HG02938 (cell line): ENCODE results near the gene UNC79.

Source experiments
- ATAC-seq: cut with Tn5 transposase; IDR thresholded peaks from one replicate; pipeline ENCODE4 v1.9.1; 2021; ENCODE audit warnings: mild to moderate bottlenecking, moderate library complexity; ENCODE audit not compliant: unreplicated experiment

Gene UNC79

DNA sequence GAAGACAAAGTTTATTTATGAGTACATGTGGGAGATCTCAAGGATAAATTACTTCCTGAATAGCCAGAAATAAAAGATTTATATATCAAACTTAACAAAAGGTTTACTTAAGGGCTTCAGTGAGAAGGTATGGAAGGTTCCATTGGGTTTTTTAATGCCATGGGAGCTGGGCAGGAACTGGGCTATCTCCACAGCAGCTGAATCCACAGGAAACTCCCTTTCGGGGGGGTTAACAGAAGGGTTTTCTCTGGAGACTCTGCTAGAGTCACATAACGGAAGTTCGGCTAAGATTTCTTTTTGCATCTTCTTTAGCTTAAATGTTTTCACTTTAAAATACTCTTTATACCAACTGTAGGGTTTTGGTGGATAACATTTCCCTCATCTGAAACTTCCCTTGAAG lies 113.5 kb downstream of the UNC79 start:
- ATAC-seq: no peak

DNA sequence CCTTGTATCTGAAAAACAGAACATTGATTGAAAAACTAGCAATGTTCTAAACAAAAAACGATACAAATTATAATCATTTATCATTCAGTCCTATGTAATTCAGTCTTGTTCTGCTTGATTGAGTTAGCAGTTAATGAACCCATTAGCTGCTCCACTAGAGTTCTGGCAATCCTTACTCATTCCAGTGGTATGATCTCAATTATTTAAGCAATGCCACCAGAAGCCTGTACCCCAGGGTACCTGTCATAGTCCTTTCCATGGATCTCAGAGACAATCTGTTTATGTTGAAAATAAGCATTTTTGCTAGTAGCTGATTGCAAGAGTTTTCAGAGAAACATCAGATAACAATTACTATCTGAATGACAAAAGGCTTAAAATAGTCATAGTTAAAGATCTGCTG lies 115.9 kb downstream of the UNC79 start:
- ATAC-seq: no peak

DNA sequence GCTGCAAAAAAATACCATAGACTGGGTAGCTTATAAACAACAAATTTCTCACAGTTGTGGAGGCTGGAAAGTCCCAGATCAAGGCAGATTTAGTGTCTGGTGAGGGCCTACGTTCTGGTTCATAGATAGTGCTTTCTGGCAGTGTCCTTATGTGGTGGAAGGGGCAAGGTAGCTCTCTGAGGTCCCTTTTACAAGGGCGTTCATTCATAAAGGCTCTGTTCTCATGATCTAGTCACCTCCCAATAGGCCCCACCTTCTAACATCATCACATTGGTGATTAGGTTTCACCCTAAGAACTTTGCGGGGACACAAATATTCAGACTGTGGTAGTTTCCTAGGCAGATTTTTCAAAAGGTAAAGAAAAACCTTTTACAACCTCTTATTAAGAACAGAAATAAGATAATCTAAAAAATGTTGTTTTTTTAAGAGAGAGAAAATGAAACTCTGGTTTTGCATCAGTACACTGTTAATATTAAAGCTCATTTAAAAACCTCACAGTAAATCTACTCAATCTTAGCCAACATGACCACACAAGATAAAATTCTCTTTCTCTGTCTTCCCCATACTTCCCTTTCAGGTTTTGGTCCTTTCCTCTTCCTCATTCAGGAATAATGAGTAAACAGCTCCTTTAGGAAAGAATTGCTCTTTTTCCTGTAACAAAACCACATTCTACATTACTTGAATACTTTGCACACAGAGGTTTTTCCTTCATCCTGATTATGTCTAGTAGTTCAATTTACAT lies 117.5 kb downstream of the UNC79 start:
- ATAC-seq: peak; percentile 86

DNA sequence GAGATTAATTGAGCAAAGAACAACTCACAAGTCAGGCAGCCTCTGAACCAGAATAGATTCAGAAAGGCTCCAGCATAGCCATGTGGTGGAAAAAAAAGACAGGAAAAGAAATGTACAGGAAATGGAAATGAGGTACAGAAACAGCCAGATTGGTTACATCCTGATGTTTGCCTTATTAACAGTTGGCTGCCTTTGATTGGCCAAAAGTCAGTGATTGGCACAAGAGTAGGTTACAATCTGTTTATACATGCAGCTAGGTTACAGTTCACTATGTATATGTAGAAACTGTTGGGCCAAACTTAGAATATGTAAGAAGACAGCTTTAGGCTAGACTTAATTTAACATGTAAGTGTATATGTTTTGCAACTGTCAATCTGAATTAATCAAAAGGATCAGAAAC lies 118.9 kb downstream of the UNC79 start:
- ATAC-seq: no peak

DNA sequence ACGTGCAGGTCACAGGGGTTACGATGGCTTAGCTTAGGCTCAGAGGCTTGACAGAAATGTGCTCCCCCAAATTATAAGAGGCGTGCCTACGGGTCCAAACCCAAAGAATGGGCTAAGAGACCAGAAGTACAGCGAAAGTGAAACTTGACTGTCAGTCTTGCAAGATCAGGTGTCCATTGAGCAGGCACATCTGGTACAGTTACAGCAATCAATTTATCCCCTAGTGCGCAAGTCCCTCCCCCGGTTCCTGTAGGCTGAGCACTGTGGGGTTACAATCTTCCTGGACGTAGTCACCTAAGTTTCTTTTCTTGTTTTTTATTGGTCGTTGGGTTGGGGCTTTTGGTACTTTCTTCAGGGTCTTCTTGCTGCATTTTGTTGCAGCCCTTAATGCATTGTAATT lies 134.2 kb downstream of the UNC79 start:
- ATAC-seq: no peak

DNA sequence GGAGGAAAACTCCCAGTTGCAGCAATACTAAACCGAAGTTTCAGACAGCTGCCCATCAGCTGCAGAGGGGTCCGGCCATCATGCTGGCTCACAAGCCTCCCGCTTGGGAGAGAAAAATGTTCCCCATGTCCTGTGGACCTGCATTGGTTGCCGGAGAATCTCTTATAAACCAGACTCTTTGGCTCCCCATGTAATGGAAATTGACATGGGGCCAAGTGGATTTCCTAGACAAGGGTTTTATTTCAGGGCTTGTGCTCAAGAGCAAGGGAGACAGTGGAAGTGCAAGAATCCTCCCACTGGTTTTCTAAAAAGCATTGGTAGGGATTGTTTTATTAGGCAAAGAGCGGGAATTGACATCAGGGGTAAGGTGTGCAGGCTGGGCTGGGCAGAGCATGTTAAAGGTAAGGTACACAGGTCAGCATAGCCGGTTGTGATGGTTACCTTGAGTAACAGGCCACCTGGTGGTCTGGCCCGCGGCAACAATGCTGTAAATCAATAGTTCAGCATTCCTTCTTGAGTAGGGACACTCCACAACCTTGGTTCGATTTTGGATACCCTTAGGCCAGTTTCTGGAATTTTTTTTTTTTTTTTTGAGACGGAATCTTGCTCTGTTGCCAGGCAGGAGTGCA lies 135.4 kb downstream of the UNC79 start:
- no peak for ATAC-seq

DNA sequence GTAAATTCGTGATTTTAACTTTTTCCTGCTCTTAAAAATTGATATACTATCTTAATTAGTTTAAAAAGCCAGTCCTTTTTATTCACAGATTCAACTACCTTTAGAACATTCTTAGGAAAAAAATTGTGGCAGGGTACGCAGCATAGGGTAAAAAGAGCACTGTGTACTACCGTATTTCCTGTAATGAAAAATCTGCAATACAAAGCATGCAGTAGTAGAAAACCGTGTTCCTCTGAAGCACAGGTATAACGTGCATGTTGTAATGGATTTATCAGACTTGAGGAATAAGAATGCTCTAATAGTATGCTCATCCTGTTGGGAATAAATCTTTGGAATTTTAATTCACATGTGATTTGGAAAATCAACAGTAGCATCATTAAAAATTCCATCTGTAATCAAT lies 140.5 kb downstream of the UNC79 start:
- no peak for ATAC-seq

DNA sequence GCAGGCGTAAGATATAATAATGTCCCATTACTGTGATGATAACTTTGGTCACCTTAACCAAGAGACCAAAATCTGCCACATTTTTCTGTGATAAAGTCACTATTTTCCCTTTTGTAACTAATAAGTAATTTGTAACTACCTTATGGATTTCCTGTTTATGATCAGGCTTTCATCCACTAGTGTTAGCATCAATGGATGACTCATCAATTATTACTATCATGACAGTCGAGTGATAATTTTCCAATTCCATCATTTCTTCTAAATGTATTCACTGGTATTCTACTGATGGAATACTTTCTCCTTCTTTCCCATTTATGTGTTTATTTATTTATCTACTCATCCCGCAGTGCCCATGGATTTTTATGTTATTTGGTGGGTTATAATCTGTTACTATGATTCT lies 148.4 kb downstream of the UNC79 start:
- ATAC-seq: no peak

DNA sequence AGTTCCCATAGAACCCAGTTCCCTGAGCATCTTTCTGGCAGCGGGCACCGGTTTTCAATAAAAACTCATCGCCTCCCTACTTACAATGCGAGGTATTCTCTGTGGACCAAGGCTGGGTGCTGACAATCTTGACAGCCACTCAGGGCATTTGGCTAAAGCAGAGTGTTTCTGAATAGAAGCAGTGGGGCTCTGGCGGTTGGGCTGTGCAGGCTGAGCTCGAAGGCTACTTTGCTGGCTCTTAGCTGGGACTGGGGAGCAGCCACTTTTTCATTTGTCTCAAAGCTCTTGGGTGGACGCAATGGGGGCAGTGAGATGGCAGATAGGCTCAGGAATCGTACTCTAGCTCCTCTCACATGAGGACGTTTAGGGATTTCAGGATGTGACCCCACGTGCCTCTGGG lies 151.8 kb downstream of the UNC79 start:
- no peak for ATAC-seq

DNA sequence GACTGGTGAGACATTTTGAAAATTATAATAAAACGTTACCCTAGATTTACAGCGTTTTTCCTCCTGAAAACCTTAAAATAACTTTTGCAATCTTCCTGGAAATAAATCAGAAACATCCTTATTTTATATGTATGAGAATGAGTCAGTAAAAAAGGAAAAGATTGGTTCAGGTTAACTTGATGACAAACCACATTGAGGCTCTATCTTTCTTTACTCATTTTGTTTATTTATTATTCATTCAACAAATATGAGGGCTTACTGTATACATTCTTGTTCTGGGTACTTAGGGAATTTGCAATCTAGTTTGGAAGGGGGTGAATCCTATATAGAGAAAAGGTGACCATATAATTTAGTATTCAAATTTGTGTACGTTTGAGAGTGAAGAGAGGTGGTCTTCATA lies 156.6 kb downstream of the UNC79 start:
- ATAC-seq: no peak

DNA sequence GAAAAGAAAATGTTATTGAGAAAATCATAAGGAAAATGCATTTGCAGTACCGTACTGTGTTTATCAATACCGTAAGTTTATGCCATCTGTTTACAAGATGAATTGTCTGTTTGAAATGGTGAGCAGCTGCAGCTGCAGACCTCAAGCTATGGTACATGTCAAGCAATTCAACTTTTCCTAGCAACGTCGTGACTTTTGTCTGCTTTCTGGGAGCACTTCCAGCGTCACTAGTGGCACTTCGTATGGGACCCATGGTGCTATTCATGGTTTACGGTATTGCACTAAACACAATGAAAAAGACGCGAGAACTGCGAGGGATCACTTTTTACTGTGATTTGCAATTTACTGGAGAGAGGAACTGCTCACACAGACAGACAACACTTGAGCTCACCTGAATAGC lies 160.8 kb downstream of the UNC79 start:
- no peak for ATAC-seq

DNA sequence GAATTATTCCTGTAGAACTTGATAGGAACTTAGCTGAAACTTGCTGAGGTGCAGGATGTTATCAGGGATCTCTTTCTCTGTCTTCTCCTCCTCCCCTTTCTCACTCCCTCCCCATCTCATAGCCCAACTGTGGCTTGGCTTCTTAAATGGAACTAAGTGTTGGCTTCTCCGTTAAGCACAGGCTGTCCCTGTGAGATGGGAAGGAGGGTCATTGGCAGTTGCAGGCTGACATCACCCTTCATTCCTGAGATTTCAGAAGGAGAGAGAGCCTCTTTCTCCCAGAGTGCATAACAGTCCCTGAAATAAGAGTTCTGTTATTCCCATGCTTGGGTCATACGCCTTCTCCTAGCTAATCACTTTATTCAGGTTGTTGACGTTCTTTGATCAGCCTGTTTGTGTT lies 162.0 kb downstream of the UNC79 start:
- ATAC-seq: no peak

DNA sequence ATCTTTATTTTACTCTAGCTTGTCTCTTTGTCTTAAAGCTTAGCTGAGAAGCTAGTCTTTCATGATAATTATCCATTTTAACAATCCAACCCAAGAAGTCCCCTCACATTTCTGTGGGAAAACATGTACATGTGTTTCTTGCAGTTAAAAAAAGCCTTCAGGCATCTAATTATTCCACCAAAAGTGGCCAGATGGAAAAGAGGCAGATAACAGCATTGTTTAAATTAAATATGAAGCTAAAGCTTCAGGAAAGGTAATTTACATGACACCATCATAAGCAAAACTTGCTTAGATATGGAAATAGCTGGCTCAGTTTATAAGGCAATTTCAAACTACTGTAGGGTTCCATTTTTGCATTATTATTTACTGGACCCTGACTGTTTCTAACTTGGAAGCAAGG lies 175.4 kb downstream of the UNC79 start:
- no peak for ATAC-seq

DNA sequence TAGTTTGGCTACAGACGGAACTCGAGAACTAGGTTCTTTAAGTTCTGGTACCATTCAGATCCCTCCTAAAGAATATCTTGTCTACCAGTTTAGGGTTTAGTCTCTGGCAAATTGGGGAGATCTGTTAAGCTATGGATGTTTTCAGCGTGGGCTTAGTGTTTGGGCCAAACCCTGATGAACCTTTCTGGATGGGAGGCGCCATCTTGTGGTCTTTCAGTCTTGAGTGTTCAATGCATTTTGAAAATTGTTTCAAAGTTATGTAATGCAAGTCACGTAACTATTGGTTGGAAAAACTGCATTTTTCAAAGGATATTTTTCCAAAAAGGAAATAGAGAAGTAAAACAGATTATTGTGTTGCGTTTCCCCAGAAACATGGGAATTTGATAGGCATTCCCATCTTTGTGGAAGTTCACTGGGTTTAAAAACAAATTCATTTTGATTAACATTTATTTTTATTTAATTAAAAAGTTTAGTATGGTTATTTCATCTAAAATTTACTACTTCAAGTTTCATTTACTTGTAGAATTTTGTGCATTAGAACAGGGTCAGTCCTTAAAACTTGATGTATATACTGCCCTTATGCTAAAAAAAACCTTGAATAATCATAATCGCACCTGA lies 188.5 kb downstream of the UNC79 start:
- no peak for ATAC-seq

DNA sequence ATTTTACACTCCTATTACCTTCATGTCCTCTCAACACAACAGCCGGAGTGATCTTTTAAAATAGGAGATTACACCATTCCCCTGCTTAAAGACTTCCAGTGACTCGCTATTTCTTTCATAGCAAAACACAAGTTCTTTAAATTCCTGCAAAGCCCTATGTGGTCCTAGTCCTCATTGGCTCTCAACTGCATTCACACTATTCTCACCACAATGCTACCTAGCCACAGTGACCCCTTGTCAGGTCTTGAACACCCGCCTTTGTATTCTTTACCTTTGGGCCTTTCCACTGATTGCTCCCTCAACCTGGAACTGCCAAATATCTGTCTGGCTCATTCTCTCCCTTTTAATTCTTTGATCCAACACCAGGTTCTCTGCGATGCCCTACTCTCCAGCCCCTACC lies 197.3 kb downstream of the UNC79 start:
- ATAC-seq: no peak

DNA sequence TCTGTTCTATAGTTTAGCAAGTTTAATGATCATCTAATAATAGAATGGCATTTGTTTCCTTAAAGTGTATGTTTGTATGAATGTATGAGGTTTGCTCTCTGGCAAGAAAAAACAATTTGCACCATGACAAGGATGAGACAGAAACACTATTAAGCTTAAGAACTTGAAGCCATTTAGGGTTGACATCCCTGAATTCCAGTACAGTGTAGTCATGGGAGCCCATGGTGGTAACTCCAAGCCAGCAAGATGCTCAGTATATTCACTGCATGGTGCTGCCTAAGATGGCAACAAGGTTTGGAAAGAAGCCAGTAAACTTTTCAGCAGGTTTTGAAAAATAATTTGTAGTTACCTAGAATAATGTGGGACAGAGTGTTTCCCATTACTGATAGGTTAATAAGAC lies 198.9 kb downstream of the UNC79 start:
- no peak for ATAC-seq

DNA sequence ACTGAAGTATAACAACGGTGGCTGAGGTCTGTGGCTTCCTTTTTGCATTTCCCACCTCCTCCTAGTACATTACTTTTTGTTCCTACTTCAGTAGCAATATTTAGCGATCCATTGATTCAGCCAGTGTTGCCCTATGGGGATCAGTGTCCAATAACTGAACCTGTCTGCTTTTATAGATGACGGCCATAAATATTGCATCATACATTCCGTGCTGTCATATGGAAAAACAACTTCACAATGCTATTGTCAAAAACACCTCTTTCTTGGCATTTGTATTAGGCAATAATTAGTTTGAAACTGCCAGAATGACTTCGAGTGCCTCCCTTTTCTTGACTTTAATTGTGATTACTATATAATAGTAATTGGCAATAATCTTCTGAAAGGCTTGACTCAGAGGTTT lies 208.1 kb downstream of the UNC79 start:
- ATAC-seq: no peak

DNA sequence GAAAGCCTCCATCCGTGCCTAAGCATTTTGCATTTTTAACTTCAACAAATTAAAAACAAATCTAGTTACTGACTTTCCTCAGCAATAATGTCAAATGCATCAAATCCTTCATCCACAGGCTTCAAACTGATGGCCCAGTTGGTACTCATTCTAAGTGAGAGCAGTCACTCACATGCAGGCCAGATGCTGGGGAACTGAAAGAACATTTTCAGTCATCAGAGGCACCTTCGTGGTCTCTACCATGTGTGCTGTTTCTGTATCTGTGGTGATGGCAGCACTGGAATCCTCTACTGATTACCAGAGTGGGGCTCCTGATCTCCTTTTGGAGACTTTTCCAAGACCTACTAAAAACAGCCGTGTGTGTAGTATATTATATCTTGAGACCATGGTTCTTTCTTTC lies 212.4 kb downstream of the UNC79 start:
- ATAC-seq: no peak

DNA sequence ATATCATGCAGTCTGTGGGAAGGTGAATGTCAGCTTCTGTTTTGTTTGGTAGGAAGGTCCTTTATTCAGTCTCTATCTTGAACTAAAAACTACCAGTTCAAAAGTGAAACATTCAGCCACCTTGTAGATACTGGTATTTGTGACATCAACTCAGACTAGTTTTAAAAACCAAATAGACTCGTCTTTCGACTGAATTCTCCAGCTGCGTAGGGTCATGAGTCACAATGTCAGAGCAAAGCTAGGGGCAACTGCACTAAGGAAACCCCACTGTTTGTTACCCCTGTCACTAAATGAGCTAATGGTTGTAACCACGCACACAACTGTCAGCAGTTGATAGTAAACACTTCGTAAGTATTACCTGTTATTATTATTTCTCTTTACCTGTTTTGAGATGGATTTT lies 212.9 kb downstream of the UNC79 start:
- ATAC-seq: no peak

DNA sequence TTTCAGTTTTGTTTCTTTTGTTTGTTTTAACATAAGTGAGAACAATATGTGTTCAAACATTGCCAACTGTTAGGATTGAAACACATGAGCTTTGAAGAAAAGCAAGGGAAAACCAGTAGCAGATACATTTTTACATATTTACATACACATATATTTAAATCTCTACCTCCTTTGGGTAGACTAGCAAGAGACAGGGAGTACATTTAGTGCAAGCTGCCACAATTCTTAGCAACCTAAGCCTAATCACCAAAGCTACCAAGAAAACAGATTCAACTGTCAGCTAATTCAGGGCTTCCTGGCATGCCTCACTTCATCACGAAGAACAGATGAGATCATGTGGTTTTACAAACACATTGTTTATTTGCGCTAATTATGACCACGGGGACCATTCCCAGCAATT lies 214.5 kb downstream of the UNC79 start:
- no peak for ATAC-seq

DNA sequence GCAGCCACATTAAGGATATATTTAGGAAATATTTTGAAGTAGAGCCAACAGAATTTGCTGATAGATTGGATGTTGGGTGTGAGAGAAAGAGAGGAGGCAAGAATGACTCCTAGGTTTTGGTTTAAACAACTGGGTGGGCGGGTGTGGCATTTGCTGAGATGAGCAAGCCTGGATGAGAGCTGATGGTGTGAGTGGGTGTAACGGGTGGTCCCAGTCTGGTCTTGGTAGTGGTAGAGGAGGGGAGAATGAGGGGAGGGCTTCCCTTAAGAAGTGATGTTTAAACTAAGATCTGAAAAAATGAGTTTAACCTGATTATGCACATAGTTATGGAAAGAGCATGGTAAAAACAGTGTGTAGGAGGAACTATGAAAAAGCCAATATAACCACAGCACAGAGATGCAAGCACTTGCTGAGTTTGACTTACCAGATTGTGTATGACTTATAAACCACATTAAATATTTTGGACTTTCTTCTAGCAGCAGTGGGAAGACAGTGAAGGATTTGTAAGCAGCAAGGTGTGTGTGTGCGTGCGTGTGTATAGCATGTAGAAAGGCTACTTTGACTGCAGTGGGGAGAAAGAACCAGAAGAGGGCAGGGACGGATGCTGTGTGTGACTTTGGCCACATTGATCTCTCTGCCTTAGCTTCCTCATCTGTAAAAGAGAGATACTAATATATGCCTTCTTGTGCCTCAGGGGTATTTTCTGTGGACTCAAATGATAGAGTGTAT lies 217.9 kb downstream of the UNC79 start:
- no peak for ATAC-seq

DNA sequence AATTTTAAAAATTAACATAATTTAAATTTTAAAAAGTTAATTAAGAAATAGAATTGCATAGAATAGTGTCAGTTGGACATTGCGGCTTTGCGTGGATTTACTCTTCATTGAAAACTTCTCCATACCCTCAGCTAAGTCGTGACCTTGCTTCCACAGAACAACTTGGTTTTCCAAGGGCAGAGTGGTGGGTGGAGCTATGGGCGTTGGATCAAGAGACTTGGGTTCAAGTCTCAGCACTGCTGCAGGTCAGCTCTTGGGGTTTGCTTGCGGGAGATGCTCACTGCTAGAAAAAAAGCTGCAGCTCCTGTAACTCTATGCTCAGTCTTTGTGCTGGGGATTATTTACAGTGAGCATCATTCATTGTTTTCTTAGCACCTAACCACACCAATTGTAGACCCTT lies 223.9 kb downstream of the UNC79 start:
- no peak for ATAC-seq
